ENCODE measurements around the gene CCDC154.

DNA sequence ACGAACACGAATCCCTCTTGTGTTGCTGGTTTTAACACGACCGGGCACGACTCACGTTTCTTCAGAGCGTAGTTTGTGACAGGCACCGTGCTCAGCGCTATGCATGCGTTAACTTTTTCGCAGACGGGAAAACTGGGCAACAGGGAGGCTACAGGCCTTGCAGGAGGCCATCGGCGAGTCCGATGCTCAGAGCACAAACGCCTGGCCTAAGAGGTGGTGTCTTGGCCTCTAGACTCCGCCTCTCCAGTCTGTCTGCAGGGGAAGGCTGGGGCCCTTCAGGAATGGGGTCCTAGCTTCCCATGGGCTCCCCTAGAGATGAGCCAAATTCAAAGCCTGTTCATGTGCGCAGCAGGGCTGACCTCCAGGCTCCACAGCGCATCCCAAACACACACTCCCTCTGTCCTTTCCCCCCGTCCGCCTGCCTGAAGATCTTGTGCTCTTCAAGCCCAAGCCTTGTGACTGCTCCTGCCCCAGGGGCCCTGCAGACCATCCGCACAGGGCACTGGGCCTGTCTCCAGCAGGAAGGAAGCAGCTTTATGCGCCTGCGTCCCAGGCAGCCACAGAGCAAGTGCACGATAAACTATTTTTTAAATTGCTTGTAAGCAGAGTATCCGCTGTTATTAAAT, 27.3 kb upstream of the CCDC154 start:
- no peak for TF ChIP-seq POLR2A (IDR thresholded peaks at IDR 0.05)
- TF ChIP-seq, protein P1, sequence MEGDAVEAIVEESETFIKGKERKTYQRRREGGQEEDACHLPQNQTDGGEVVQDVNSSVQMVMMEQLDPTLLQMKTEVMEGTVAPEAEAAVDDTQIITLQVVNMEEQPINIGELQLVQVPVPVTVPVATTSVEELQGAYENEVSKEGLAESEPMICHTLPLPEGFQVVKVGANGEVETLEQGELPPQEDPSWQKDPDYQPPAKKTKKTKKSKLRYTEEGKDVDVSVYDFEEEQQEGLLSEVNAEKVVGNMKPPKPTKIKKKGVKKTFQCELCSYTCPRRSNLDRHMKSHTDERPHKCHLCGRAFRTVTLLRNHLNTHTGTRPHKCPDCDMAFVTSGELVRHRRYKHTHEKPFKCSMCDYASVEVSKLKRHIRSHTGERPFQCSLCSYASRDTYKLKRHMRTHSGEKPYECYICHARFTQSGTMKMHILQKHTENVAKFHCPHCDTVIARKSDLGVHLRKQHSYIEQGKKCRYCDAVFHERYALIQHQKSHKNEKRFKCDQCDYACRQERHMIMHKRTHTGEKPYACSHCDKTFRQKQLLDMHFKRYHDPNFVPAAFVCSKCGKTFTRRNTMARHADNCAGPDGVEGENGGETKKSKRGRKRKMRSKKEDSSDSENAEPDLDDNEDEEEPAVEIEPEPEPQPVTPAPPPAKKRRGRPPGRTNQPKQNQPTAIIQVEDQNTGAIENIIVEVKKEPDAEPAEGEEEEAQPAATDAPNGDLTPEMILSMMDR (IDR thresholded peaks at IDR 0.05), result no peak

Data from suprapubic skin (tissue), 3 donors.